Fibroblast of the aortic adventitia (primary cell): ENCODE results near the gene MYO16. TPM values are rescaled to one million over a fixed set of nuclear protein-coding genes. Genes with fewer than 3 reads are reported as not detected.

ENCODE experiments used
- DNase-seq: peaks from one replicate; pipeline ENCODE4 v3.0.0-alpha.2; 2010; ENCODE audit warnings: low read depth
- H3K4me3 ChIP-seq: 2 replicates; pipeline ENCODE4 v1.5.1; 2011; ENCODE audit warnings: low read depth, mild to moderate bottlenecking, control low read depth, low read length, moderate library complexity
- total RNA-seq: library from RNA; depleted of rRNA; stranded (reverse); fragments of >200 nt; gene quantifications from 2 replicates; pipeline ENCODE4 v1.2.3, GENCODE V29; 2012; ENCODE audit warnings: low replicate concordance
- TF ChIP-seq, protein P1 (sequence below): IDR thresholded peaks from 2 replicates; pipeline ENCODE4 v1.5.1; 2011; ENCODE audit warnings: mild to moderate bottlenecking, low read length, control low read depth, inconsistent platforms; ENCODE audit not compliant: insufficient read depth

MYO16 gene
- total RNA-seq, 1 donor = under 0.01 TPM

- TF ChIP-seq, protein P1, sequence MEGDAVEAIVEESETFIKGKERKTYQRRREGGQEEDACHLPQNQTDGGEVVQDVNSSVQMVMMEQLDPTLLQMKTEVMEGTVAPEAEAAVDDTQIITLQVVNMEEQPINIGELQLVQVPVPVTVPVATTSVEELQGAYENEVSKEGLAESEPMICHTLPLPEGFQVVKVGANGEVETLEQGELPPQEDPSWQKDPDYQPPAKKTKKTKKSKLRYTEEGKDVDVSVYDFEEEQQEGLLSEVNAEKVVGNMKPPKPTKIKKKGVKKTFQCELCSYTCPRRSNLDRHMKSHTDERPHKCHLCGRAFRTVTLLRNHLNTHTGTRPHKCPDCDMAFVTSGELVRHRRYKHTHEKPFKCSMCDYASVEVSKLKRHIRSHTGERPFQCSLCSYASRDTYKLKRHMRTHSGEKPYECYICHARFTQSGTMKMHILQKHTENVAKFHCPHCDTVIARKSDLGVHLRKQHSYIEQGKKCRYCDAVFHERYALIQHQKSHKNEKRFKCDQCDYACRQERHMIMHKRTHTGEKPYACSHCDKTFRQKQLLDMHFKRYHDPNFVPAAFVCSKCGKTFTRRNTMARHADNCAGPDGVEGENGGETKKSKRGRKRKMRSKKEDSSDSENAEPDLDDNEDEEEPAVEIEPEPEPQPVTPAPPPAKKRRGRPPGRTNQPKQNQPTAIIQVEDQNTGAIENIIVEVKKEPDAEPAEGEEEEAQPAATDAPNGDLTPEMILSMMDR = peak; percentile 39
- DNase-seq = peak; percentile 29
- H3K4me3 ChIP-seq = no peak overlapping the region
Measured at GRCh38 chr13:108609353-108609752, 20.1 kb upstream of the MYO16 start.

GRCh38 chr13:108610507-108610906 is 18.9 kb upstream of the MYO16 start:
- H3K4me3 ChIP-seq = no peak overlapping the region
- TF ChIP-seq, protein P1 = no peak
- DNase-seq = no peak

GRCh38 chr13:108615241-108615640 is 14.2 kb upstream of the MYO16 start:
- no peak overlapping the region for H3K4me3 ChIP-seq
- no peak for DNase-seq

DNA sequence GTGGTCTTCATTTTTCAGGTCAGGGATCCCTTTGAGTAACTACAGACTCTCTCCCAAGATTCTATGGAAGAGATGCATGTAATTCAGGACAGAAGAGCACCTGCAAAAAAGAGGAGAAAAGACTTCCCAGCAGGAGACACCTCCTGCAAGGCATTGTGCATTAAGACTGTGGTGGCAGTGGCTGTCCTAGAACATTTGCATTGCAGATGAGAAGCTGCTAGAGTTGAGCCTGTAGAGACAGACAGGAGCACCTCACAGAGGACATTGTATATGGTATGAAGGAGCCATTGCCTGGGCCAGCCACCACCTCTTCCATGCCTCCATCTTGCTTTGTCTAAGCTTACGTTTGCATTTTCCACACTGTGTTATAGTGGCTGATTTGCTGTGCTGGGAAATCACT is 11.2 kb upstream of the MYO16 start:
- no peak overlapping the region for H3K4me3 ChIP-seq
- no peak for DNase-seq
- TF ChIP-seq, protein P1 = no peak

More at GRCh38 chr13:108615241-108615640, 14.2 kb upstream of the MYO16 start:
- TF ChIP-seq, protein P1 = no peak

DNA sequence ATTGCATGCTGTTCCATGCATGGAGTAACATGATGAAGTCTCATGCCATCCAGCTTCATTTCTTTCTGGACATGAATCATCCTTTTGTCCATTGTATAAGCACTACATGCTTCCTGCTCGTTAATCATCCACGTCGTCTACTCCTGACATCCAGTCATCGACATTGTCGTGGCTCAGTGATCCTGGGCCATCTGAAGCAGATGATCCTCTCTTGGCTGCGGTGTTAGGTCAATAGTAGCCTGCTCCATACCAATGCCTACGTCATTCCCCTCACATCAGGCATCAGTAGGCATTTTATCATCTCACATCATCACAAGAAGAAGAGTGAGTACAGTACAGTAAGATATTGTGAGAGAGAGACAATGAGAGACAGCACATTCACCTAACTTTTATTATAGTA is 7.9 kb upstream of the MYO16 start:
- no peak overlapping the region for H3K4me3 ChIP-seq
- TF ChIP-seq, protein P1 = no peak
- DNase-seq = no peak

- DNase-seq = no peak
- TF ChIP-seq, protein P1 = no peak
- H3K4me3 ChIP-seq = no peak overlapping the region
Measured at GRCh38 chr13:108624108-108624507, 5.3 kb upstream of the MYO16 start.

GRCh38 chr13:108624979-108625378 is 4.4 kb upstream of the MYO16 start:
- DNase-seq = no peak
- H3K4me3 ChIP-seq = no peak overlapping the region
- TF ChIP-seq, protein P1 = no peak
